ENCODE results near the gene BRSK1.

- no peak for TF ChIP-seq CTCF (conservative IDR thresholded peaks at IDR 0.05 in 1 of 2, IDR thresholded peaks at IDR 0.05 in 1 of 2; ENCODE audit: low read depth in 1 of 2, low read length in 2 of 2)
- no peak for TF ChIP-seq EZH2 (IDR thresholded peaks at IDR 0.05; ENCODE audit: low read length, missing control alignments)
Observed at GRCh38 chr19:55352040-55352439, 68.2 kb downstream of the BRSK1 start.

Data from fibroblast of lung (primary cell).